Measurements from ENCODE around the gene GALNT8. TPM values are rescaled to one million over a fixed set of nuclear protein-coding genes. Genes with fewer than 3 reads are reported as not detected.
A peak's percentile ranks its signal among the peaks of the same experiment; 100 is the strongest.

GALNT8 gene
- total RNA-seq, 2 experiments from 2014 or later: 0.26 to 0.42 TPM

- Mint-ChIP-seq H3K4me3 (no peak overlapping the region), H3K27ac (no peak overlapping the region), H3K36me3 (ENCODE audit: low read depth) (no peaks in the 10 kb centered on the region), H3K4me1 (ENCODE audit: low read depth) (no peaks in the 10 kb centered on the region), H3K27me3 (ENCODE audit: low read depth) (peaks cover under 1% of the 10 kb centered on the region), H3K9me3 (no peaks in the 10 kb centered on the region)
- DNase-seq: no peak
- CTCF ChIA-PET: interaction anchor here (1.1 kb wide), 1 partner anchor 22 kb away, joined by 5 read pairs; no protein-coding TSS in a partner anchor
- intact Hi-C loops (cut with micrococcal nuclease): no loop called here
Measured at GRCh38 chr12:4784404-4785054, 64.3 kb downstream of the GALNT8 start.

GRCh38 chr12:4786795-4787194 lies 66.6 kb downstream of the GALNT8 start:
- H3K27me3 Mint-ChIP-seq (ENCODE audit: low read depth): no peaks in the 10 kb centered on the region
- H3K9me3 Mint-ChIP-seq: no peaks in the 10 kb centered on the region
- H3K36me3 Mint-ChIP-seq (ENCODE audit: low read depth): no peaks in the 10 kb centered on the region
- no peak for DNase-seq
- no peaks in the 10 kb centered on the region for H3K4me1 Mint-ChIP-seq (ENCODE audit: low read depth)
- H3K4me3 Mint-ChIP-seq: no peak overlapping the region
- CTCF ChIA-PET: interaction anchor here (0.5 kb wide), 1 partner anchor 85 kb away, joined by 3 read pairs; no protein-coding TSS in a partner anchor
- H3K27ac Mint-ChIP-seq: no peak overlapping the region
- intact Hi-C loops (cut with micrococcal nuclease): no loop called here

GRCh38 chr12:4787965-4788364 lies 67.8 kb downstream of the GALNT8 start:
- Mint-ChIP-seq H3K4me1 (ENCODE audit: low read depth) (no peaks in the 10 kb centered on the region), H3K36me3 (ENCODE audit: low read depth) (no peaks in the 10 kb centered on the region), H3K27me3 (ENCODE audit: low read depth) (no peaks in the 10 kb centered on the region), H3K9me3 (no peaks in the 10 kb centered on the region), H3K4me3 (no peak overlapping the region), H3K27ac (no peak overlapping the region)
- CTCF ChIA-PET: no interaction called here
- intact Hi-C loops (cut with micrococcal nuclease): no loop called here
- DNase-seq: no peak

GRCh38 chr12:4789776-4790175 lies 69.6 kb downstream of the GALNT8 start:
- Mint-ChIP-seq H3K36me3 (ENCODE audit: low read depth) (no peaks in the 10 kb centered on the region), H3K4me1 (ENCODE audit: low read depth) (no peaks in the 10 kb centered on the region), H3K4me3 (no peak overlapping the region), H3K27me3 (ENCODE audit: low read depth) (no peaks in the 10 kb centered on the region), H3K27ac (no peak overlapping the region), H3K9me3 (no peaks in the 10 kb centered on the region)
- intact Hi-C loops (cut with micrococcal nuclease): no loop called here
- DNase-seq: no peak
- CTCF ChIA-PET: no interaction called here

GRCh38 chr12:4791497-4791896 lies 71.3 kb downstream of the GALNT8 start:
- Mint-ChIP-seq H3K9me3 (no peaks in the 10 kb centered on the region), H3K27ac (no peak overlapping the region), H3K27me3 (ENCODE audit: low read depth) (no peaks in the 10 kb centered on the region), H3K36me3 (ENCODE audit: low read depth) (no peaks in the 10 kb centered on the region), H3K4me1 (ENCODE audit: low read depth) (no peaks in the 10 kb centered on the region), H3K4me3 (no peak overlapping the region)
- no peak for DNase-seq
- intact Hi-C loops (cut with micrococcal nuclease): no loop called here
- CTCF ChIA-PET: no interaction called here

GRCh38 chr12:4794491-4794890 lies 74.3 kb downstream of the GALNT8 start:
- no peaks in the 10 kb centered on the region for H3K4me1 Mint-ChIP-seq (ENCODE audit: low read depth)
- no peak overlapping the region for H3K4me3 Mint-ChIP-seq
- no peaks in the 10 kb centered on the region for H3K9me3 Mint-ChIP-seq
- no peak overlapping the region for H3K27ac Mint-ChIP-seq
- DNase-seq: no peak
- intact Hi-C loops (cut with micrococcal nuclease): no loop called here
- H3K36me3 Mint-ChIP-seq (ENCODE audit: low read depth): no peaks in the 10 kb centered on the region
- CTCF ChIA-PET: no interaction called here
- no peaks in the 10 kb centered on the region for H3K27me3 Mint-ChIP-seq (ENCODE audit: low read depth)

- H3K4me1 Mint-ChIP-seq (ENCODE audit: low read depth): no peaks in the 10 kb centered on the region
- H3K36me3 Mint-ChIP-seq (ENCODE audit: low read depth): no peaks in the 10 kb centered on the region
- no peaks in the 10 kb centered on the region for H3K9me3 Mint-ChIP-seq
- CTCF ChIA-PET: no interaction called here
- intact Hi-C loops (cut with micrococcal nuclease): no loop called here
- H3K27ac Mint-ChIP-seq: no peak overlapping the region
- no peak overlapping the region for H3K4me3 Mint-ChIP-seq
- H3K27me3 Mint-ChIP-seq (ENCODE audit: low read depth): no peaks in the 10 kb centered on the region
- no peak for DNase-seq
Measured at GRCh38 chr12:4796216-4796615, 76.0 kb downstream of the GALNT8 start.

- Mint-ChIP-seq H3K4me3 (no peak overlapping the region), H3K27me3 (ENCODE audit: low read depth) (no peaks in the 10 kb centered on the region), H3K9me3 (no peaks in the 10 kb centered on the region), H3K4me1 (ENCODE audit: low read depth) (no peaks in the 10 kb centered on the region), H3K36me3 (ENCODE audit: low read depth) (no peaks in the 10 kb centered on the region), H3K27ac (no peak overlapping the region)
- DNase-seq: no peak
- intact Hi-C loops (cut with micrococcal nuclease): no loop called here
- CTCF ChIA-PET: no interaction called here
Measured at GRCh38 chr12:4796694-4797482, 76.7 kb downstream of the GALNT8 start.

GRCh38 chr12:4800555-4800954 lies 80.4 kb downstream of the GALNT8 start:
- no peaks in the 10 kb centered on the region for H3K36me3 Mint-ChIP-seq (ENCODE audit: low read depth)
- intact Hi-C loops (cut with micrococcal nuclease): no loop called here
- H3K4me1 Mint-ChIP-seq (ENCODE audit: low read depth): no peaks in the 10 kb centered on the region
- H3K27me3 Mint-ChIP-seq (ENCODE audit: low read depth): peaks cover 7% of the 10 kb centered on the region
- DNase-seq: no peak
- CTCF ChIA-PET: interaction anchor here (0.9 kb wide), 1 partner anchor 57 kb away, joined by 3 read pairs; no protein-coding TSS in a partner anchor
- no peak overlapping the region for H3K4me3 Mint-ChIP-seq
- no peaks in the 10 kb centered on the region for H3K9me3 Mint-ChIP-seq
- no peak overlapping the region for H3K27ac Mint-ChIP-seq

- no peak for DNase-seq
- Mint-ChIP-seq H3K9me3 (no peaks in the 10 kb centered on the region), H3K4me3 (no peak overlapping the region), H3K27me3 (ENCODE audit: low read depth) (peaks cover 7% of the 10 kb centered on the region), H3K27ac (no peak overlapping the region), H3K4me1 (ENCODE audit: low read depth) (peaks cover 17% of the 10 kb centered on the region), H3K36me3 (ENCODE audit: low read depth) (no peaks in the 10 kb centered on the region)
- intact Hi-C loops (cut with micrococcal nuclease): no loop called here
- CTCF ChIA-PET: interaction anchor here (0.6 kb wide), 1 partner anchor 44 kb away, joined by 3 read pairs; no protein-coding TSS in a partner anchor
Measured at GRCh38 chr12:4802841-4803240, 82.6 kb downstream of the GALNT8 start.

GRCh38 chr12:4806439-4807115 lies 86.4 kb downstream of the GALNT8 start:
- Mint-ChIP-seq H3K36me3 (ENCODE audit: low read depth) (no peaks in the 10 kb centered on the region), H3K4me1 (ENCODE audit: low read depth) (peaks cover 27% of the 10 kb centered on the region), H3K4me3 (no peak overlapping the region), H3K27ac (peak overlapping the region; percentile 21), H3K27me3 (ENCODE audit: low read depth) (peaks cover 30% of the 10 kb centered on the region), H3K9me3 (no peaks in the 10 kb centered on the region)
- CTCF ChIA-PET: interaction anchor here (1.0 to 1.1 kb wide), 2 partner anchors 49 to 51 kb away, joined by 3 read pairs; no protein-coding TSS in a partner anchor
- intact Hi-C loops (cut with micrococcal nuclease): loop anchor here (1.0 to 5.0 kb wide), 3 partner anchors 23 to 300 kb away; partner anchors contain the start of genes AKAP3 and NDUFA9
- peak; percentile 36 for DNase-seq

GRCh38 chr12:4807116-4807783 lies 87.0 kb downstream of the GALNT8 start:
- intact Hi-C loops (cut with micrococcal nuclease): loop anchor here (1.0 to 5.0 kb wide), 3 partner anchors 22 to 300 kb away; partner anchors contain the start of genes AKAP3 and NDUFA9
- CTCF ChIA-PET: interaction anchor here (1.0 to 1.1 kb wide), 2 partner anchors 48 to 50 kb away, joined by 3 read pairs; no protein-coding TSS in a partner anchor
- no peaks in the 10 kb centered on the region for H3K36me3 Mint-ChIP-seq (ENCODE audit: low read depth)
- H3K27me3 Mint-ChIP-seq (ENCODE audit: low read depth): peaks cover 31% of the 10 kb centered on the region
- peak; percentile 28 for DNase-seq
- H3K27ac Mint-ChIP-seq: no peak overlapping the region
- H3K9me3 Mint-ChIP-seq: no peaks in the 10 kb centered on the region
- H3K4me3 Mint-ChIP-seq: no peak overlapping the region
- H3K4me1 Mint-ChIP-seq (ENCODE audit: low read depth): peaks cover 27% of the 10 kb centered on the region
